Epidermal melanocyte (primary cell): ENCODE results near the gene KRT74.

ENCODE experiments used
- DNase-seq: peaks from one replicate; pipeline ENCODE4 v3.0.0; 2011; ENCODE audit warnings: low spot score; ENCODE audit not compliant: insufficient read length

The KRT74 gene

DNA sequence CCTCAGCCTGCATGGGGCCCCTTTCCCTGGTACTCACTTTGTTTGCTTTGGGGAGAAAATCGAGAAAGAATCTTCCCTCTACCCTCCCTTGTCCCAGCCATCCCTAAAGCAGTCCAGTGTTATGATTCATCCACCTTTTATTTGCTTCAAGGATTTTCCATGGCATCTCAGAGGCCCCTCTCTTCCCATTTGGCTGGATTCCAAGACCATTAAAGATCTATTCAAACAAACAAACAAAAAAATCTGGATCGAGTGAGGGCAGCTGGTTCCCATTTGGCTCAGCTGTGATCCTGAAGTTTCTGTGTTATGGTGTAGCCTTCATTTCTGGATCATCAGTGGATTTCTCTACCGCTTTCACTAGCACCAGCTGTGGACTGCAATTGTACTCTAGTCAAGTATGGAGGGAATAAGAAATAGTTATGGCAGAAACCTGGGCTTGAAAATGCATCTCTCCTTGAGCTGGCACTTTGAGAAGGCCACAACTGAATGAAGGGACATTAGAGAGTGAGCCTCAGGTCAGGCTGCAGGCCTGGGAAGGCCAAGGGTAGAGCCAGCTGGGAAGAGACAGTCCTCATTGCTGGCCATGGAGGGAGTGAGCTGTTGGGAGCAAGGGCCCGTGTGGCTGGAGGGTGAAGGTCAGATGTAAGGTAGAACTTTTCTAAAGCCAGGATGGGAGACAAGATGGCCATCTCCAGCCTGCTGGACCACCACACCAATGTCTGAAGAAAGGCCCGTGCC is 34.4 kb downstream of the KRT74 start:
- peak; percentile 59 for DNase-seq

DNA sequence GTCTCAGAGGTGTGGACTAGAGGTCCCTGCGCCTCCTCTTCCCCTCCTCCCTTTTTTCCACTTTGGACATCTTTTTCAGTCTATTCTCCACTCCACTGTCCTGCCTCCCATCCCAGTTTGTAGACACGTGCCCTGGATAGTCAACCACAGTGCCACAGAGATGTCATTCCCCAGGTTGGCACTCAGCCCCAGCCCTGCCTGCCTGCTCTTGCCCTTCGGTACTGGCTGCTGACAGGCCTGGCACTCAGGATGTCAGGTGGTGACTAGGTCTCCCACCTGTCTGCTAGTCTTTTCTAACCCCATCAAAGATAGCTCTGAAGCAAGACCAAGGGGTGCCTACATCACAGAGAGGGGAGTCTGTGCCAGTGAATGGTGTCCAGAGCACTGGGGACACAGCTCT is 36.5 kb downstream of the KRT74 start:
- no peak for DNase-seq

DNA sequence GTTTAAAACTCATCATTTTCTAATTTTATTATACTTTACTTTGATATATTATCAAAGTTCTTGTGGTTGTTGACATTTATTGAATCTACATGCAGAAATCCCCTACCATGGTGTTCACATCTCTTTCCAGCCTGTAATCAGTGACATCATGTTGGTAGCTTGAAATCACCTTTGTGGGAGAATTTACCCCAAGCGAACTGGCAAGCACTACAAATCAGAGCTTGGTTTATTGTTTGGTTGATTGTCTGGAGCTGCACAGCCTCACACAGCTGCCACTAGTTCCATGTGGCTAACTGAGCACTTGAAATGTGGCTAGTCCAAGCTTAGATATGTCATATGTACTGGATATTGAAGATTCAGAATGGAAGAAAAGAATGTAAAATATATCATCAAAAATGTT is 38.1 kb downstream of the KRT74 start:
- DNase-seq: no peak

DNA sequence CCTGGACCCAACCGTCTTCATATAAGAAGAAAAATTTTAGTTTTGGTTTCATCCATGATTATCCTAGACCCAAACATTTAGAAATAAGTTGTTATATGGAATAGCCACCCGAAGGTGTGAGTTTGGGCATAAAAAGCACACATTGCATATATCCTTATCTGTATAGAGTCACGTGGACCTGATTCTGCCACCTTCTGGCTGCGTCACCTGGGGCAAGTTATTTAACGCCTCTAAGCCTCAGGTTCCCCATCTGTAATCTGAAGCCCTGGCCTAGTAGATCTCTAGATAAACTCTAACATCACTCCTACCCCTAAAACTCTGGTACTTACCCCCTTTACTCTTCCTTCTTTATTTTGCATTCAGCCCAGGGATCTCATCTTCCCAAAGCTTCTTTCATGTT is 39.2 kb downstream of the KRT74 start:
- DNase-seq: no peak

DNA sequence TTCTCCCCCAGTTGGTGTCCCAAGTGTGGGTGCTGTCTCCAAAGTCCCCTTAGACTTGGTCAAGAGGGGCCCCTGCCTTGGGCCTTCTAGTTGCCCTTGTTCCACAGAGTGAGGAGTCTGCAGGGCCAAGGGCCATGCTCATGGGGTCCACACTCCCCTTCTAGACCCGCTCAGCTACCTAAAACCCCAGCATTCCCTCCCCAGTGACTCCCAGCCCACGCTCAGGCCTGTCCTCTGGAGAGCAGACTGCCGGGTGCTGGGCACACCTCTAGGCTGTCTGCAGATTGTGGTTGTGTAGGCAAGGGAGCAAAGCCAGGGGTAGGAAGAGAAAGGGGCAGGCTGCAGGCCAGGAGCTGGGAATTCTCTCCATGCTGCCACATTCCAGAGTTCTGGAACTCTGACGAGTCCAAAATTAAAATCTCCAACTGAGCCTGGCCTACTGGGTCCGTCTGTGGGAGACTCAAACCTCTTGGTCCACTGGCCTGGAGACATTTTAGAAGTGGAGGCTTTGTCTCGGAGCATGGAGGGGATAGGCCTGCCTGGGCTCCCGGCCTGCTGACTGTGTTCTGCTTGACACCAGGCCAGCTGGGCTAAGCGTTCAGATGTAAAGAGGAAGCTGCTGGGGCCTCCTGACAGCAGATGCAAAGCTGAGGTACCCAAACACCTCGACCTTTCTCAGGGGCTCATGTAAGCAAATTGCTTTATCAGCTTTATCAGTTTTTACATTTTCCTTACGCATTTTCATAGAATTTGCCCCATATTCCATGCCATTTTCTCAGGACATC is 39.8 kb downstream of the KRT74 start:
- DNase-seq: no peak

DNA sequence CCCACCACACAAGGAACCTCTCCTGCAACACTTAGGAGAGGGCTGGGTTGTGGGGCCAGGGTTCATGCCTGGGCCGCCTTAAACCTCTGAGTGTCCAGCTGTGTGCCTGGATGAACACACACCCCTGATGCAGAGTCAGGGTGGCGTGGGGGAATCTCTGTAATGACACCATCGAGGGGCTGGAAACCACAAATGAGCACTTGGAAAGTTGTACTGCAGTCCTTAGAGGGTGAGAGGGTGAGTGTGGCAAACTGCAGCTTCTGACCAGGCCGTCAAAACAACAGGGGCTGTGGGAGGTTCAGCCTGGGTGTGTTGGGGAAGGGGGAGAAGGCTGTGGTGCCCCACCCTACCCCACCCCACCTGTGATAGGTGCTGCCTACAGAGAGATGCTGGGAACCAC is 41.0 kb downstream of the KRT74 start:
- no peak for DNase-seq

DNA sequence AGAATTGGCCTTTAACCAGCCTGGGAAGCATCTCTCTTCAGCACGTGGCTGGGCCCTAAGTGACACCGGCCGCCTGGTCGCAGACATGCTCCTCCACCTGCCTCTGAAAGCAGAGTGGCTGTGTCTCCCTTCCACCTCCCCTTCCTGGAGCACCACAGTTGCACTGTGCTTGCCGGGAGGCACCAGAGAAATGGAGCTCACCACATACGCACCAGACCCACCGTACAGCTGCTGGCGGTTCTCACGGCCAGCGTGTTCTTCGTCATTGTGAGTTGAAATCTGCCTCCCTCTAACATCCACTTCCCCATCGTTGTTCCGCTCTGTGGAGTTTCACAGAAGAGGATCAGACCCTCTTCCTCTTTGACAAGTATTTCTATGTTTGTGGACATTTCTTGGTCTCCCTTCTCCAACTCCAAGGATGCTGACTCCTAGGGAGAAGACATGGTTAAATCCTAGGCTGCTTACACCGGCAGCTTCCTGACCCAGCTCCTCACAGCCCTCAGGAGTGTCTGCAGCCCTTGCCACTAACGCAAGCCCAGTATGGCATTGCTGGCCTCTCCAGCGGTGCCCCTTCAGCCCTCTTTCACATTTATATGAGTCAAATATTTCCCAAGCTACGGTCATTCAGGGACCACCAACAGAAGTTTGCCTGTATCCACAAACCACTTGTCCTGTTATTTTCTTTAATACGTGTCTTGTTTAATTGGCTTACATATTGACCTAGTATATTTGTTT is 41.9 kb downstream of the KRT74 start:
- no peak for DNase-seq

DNA sequence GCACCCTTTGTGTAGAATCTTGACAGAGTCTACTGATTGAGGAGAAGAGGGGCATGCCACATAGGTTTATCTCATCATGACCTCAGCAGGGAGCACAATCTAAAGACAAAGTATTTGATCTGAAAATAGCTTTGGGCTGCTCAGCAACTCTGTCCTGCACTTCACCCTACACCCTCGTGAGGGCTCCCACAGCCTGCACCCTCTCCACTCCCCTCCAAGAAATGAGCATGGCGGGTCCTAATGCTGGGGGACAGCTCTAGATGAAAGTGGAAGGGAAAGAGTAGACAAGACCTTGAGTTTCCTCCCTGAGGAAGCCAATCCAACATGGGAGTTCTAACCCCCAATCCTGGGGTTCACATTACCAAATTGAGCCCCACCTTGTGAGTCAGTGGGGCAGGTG is 42.7 kb downstream of the KRT74 start:
- no peak for DNase-seq

DNA sequence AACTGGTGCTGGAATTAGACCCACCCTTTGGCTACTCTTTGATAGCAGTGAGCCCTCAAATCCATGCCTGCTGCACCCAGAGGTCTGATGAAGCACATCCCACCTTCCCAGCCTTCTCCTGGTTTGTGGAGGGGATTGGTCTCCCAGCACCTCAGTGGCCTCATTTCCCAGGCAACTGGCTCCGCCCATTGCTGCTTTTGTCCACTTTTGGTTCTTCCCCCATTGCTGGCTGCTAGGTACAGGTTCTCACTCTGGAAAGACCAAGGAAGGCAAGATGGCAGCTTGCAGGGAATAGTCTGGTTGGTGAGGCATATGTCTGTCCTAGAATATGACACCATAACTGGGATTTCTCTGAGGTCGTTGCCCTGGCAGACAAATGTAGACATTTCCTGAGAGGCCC is 43.3 kb downstream of the KRT74 start:
- DNase-seq: no peak

DNA sequence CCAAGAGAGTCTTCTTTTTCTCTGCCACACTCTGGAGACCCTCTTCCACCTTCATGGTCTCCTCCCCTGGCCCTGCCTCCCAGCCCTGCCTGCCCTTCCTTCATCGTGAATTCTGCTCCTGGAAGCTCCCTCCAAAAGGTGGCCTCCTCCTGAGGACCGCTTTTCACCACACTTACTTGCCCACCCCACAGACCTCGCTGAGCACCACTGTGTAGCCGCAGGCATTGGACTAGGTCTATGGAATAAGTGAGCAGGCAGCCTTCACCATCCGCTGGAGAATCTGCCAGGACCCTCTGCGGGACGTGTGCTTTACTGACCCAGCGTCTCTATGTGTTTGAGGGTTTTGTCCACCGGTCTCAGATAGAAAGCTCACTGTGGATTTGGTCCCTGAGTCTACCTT is 43.8 kb downstream of the KRT74 start:
- DNase-seq: no peak

DNA sequence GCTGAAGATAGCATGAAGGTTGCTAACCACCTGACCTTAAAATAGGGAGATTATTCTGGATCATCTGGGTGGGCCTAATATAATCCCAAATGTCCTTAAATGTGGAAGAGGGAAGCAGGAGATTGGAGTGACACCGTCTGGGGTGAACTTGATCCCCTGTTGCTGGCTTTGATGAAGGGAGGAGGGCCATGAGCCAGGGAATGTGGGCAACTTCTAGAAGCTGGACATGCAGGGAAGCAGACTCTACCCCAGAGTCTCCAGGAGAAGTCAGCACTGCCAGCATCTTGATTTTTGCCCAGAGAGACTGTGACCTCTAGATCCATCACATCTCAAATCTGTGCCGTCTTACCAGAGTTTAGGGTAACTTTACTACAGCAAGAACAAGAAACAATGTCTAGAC is 44.2 kb downstream of the KRT74 start:
- no peak for DNase-seq

DNA sequence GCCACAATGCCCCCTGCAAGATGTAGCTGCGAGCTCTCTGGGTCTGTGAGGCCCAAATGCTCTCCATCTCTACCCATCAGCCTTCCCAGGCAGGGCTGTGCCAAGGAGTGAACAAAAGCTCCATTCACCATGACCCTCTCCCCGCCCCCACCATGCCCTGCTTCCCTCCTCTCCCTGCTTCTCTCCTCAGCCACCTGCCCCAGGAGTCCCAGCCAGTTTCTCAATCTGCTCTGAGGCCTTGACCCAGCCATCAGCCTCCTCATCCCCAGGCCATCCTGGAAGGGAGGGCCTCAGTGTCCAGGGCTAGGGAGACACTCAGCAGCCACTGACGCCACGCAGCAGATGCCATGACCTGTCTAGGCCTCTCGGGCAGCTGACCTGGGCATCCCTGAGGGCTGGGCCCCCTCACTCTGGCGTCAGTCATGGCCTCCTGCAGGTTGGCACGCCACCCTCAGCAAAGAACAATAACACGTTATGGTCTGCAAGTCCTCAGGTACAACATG is 45.0 kb downstream of the KRT74 start:
- no peak for DNase-seq

DNA sequence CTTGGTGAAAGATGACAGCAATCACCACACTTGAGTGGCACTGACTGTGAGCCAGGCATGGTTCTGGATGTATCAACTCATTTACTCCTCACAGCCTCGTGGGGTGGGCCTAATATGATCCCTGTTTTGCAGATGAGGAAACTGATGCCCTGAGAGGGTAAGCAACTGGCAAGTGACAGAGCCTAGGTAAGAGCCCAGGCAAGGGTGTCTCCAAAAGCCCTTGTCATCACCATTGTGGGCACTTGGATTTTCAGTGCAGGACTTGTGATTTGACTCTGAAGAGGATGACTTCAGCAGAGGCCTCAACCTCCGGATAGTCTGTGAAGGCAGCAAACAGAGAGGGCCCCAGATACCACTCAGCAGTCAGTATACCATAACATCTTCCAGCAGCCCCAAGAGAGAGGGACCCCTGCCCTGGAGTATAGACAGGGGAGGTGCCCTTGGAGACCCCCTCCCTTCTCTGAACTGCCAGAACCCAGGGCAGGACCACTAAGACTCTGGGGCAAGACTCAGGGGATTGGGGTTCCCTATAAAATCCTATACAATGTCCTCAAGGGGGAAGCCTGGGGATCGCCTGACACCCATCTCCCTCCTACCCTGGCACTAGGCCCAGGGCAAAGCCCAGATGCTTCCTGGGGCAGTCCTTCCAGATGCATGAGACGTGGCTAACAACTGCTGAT is 46.4 kb downstream of the KRT74 start:
- no peak for DNase-seq

DNA sequence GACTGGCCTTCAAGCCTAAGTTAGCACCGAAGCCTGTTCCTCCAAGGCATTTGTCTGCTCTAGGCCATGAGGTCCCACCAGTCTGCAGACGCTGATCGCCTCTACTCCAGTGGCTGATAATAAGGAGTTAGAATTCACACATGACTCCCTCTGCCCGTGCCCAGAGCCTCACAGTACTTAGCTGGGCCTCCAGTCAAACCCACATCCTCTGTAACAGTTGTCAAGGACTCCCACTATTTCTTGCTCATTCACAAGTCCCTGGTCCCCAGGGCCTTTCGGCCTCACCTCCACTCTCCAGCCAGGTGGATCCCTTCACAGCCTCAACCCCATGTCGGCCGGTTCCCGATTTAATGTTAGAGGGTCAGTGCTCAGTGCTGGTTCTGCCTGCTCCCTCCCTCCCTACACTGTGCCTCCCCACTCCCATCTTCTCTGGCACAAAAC is 47.1 kb downstream of the KRT74 start:
- no peak for DNase-seq

DNA sequence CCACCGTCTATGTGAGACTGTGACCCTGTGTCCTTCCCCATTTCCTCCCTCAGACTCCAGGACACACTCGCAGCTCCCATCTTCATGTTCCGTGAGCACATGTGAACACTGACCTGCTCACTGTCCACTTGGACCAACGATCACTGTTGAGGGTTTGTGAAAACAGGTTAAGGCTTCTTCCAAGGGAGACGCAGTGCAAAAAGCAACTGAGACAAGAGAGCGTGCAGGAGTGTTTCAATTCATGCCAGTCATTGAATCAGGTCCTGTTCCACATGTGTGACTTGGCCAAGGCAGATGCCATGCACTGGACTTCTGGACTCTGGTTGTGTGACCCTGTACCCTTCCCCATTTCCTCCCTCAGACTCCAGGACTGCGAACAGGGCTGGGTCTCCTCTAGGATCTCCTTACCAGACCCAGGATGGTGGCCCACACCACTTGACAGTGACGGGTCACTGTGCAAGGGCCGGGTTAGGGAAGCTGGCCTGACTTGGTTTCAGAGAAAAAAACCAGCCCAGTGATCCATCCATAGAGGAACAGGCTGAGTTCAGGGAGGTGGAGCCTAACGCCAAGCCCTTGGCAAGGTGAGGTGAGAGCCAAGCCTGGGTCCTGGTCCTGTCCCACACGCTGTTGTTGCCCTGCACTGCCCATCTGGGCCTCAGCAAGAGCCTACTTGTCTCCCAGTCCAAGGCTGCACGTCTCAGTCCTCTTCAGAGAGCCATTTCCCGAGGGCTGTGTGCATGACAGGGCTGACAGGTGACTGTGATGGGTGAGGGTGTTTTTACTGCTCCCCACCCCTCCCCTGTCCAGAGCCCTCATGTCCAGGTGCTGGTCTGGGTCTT is 47.8 kb downstream of the KRT74 start:
- DNase-seq: no peak

DNA sequence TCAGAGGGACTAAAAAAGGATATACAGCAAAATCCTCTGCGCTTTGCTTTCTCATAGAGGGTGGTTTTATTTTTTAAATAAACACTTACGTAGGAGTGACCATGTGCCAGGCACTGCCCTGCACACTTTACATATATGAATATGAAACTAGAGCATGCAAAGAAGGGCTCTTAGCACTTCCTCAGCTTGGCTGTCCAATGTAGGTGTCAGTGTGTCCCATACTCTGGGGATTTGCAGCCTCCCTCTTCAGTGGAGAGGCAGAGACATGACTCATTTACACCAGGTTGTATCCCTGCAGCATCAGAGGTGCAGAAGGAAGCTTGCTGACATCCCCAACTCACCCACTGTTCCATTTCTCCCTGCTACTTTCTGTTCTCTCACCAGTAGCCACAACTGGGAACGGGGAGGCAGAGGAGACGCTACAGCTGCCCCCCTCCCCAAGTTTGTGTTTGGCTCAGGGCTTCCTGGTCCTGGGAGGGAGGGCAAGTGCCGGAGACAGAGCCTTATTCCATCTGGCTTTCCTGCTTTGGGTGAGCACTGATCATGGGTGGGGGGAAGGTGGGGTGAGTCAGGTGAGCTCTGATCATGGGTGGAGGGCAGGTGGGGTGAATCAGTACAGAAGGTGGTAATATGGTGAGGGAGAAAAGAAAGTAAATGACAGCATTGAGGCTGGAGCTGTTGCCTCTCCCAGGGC is 48.6 kb downstream of the KRT74 start:
- DNase-seq: no peak

DNA sequence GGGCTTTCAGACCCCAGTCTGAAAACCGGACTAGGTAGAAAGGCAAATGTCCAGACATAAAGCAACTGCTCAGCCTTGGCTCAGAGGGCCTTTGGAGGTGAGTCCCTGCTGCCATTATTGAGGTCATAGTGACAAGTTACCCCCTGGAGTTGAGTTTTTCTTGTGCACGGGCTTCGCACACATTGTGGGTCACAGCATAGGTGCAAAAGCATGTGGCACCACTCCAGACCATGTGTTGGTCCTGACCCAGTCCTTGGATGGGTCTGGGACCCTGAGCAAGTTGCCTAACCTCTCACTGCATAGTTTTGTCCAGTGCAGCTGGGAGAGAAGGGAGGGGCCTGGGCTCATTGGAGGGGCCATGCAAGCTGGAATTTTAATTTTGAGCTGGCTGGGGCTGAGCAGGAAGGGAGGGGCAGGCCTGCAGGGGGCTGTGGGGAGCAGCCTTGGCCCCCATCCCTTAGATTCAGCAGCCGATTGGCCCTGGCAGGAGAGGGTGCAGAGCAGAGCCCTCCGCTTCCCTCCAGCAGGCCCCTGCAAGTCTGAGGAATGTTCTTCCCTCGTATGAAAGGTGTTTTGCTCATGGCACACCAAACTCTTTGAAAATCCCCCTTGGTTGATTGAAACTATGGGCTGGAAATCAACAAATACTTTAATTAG is 49.3 kb downstream of the KRT74 start:
- no peak for DNase-seq

DNA sequence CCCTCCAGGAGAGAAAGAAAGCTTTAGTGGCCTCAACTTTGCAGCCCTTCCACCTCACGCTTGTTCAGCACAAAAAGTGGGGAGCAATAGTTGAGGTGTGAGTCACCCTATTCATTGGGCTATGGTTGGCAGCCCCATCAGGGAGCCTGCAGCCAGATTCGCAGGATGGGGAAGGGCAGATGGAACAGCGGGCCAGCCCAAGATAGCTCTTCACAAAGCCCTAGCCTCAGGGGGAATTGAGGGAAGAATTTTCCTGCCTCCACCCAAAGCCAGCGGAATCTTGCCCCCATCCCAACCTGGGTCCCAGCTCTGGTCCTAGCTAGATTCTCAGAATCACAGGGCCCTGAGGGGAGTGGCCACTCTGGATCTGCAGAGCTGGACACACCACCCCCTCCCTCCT is 49.8 kb downstream of the KRT74 start:
- DNase-seq: no peak

DNA sequence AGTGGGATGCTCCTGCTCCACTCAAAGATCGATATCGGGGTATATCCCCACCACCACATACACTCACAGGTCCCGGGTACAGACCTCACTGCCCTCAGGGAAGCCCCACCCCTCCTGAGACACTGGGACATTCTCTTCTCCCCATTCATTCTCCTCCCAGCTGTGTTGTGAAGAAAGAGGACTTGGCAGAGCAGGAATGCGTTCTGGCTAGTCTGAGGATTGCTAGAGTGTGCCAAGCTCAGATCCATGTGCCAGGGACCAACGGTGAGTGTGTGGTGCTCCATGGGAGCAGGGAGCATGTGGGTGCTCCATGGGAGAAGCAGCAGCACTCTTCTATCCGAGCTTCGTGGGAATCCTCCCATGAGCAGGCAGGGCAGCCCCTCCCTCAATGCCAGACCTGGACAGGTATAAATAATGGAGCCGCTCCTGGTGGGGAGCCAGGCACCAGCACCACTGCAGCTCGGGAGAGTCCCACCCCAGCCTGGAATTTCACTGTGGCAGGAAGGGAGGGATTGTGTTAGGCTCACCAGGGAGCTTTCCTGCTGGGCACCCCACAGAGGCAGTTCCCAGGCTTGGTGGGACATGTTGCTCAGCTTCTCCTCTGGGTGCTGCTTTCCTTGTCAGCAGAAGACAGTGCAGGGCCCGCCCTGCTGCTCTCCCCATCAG is 51.2 kb downstream of the KRT74 start:
- no peak for DNase-seq
